HepG2 (cell line): ENCODE data around the gene SPRED2. TPM values are rescaled to one million over a fixed set of nuclear protein-coding genes. Genes with fewer than 3 reads are reported as not detected.

ENCODE experiments used
- BATF2 ChIP-seq: sonication (generic); formaldehyde crosslinking; IDR thresholded peaks from 2 replicates; pipeline ENCODE4 v1.8.0; 2022; ENCODE audit warnings: mild to moderate bottlenecking, missing genetic modification reagents, moderate library complexity
- KAT8 ChIP-seq: IDR thresholded peaks from 2 replicates; pipeline ENCODE4 v1.6.1; 2016; ENCODE audit warnings: missing genetic modification reagents, missing compliant biosample characterization
- MAFF ChIP-seq: IDR thresholded peaks from 2 replicates; pipeline ENCODE4 v1.6.1; 2011; ENCODE audit warnings: low read depth, low read length, improper control_type of control experiment
- NBN ChIP-seq: fragments of 450-650 bp; conservative IDR thresholded peaks from 2 replicates; pipeline ENCODE4 v1.6.1; 2017
- SAP130 ChIP-seq: IDR thresholded peaks from 2 replicates; pipeline ENCODE4 v1.6.1; 2016; ENCODE audit warnings: low read depth
- SOX13 ChIP-seq, 3 experiments: fragments of 450-650 bp in 1 of 3; sonication (generic) in 1 of 3; formaldehyde crosslinking in 1 of 3; IDR thresholded peaks in 2 of 3; conservative IDR thresholded peaks in 1 of 3; 2 replicates each; pipeline versions ENCODE4 v1.5.0 to v1.6.1; 2016 to 2020; ENCODE audit warnings: antibody characterized with exemption in 1 of 3, mild to moderate bottlenecking in 1 of 3, missing compliant biosample characterization in 1 of 3, missing genetic modification reagents in 1 of 3, moderate library complexity in 1 of 3
- ZFP62 ChIP-seq: sonication (generic); formaldehyde crosslinking; IDR thresholded peaks from 2 replicates; pipeline ENCODE4 v1.4.0; 2020; ENCODE audit warnings: missing genetic modification reagents
- ZFYVE20 ChIP-seq: sonication (generic); formaldehyde crosslinking; IDR thresholded peaks from 2 replicates; pipeline ENCODE4 v1.8.0; 2023; ENCODE audit warnings: low read depth, mild to moderate bottlenecking, moderate library complexity, missing genetic modification reagents, borderline replicate concordance
- ZNF121 ChIP-seq: sonication (generic); formaldehyde crosslinking; IDR thresholded peaks from 2 replicates; pipeline ENCODE4 v1.5.0; 2020; ENCODE audit warnings: mild to moderate bottlenecking, missing genetic modification reagents
- polyA plus RNA-seq, 8 experiments: library from polyadenylated mRNA; depleted of rRNA in 3 of 8; stranded (reverse) in 7 of 8; unstranded in 1 of 8; fragments of >200 nt; fragmentation: Illumina TruSeq in 4 of 8; extraction: Trizol in 4 of 8; gene quantifications; 2 replicates each; pipeline versions ENCODE4 v1.2.1 to v1.2.3, GENCODE V29; 2011 to 2016; ENCODE audit warnings: low read depth in 4 of 8, missing spikeins in 1 of 8, mixed read lengths in 1 of 8; ENCODE audit not compliant: insufficient read depth in 1 of 8
- total RNA-seq, 5 experiments: library from RNA; depleted of rRNA; stranded (reverse); fragments of >200 nt; fragmentation: Illumina TruSeq; extraction: Trizol; gene quantifications; 2 replicates each; pipeline ENCODE4 v1.2.3, GENCODE V29; 2016; ENCODE audit warnings: low read depth in 1 of 5
- TF ChIP-seq, protein P1 (sequence below), 2 experiments: fragments of 450-650 bp in 1 of 2; sonication (generic) in 1 of 2; formaldehyde crosslinking in 1 of 2; IDR thresholded peaks; 2 replicates each; pipeline versions ENCODE4 v1.6.1 to v1.8.0; 2016 to 2022; ENCODE audit warnings: antibody characterized with exemption in 1 of 2, mild to moderate bottlenecking in 1 of 2, missing genetic modification reagents in 1 of 2
- TF ChIP-seq, protein P2 (sequence below): sonication (generic); formaldehyde crosslinking; IDR thresholded peaks from 2 replicates; pipeline ENCODE4 v1.5.1; 2020; ENCODE audit warnings: missing genetic modification reagents, mild to moderate bottlenecking, borderline replicate concordance
- TF ChIP-seq, protein P3 (sequence below): sonication (generic); formaldehyde crosslinking; IDR thresholded peaks from 2 replicates; pipeline ENCODE4 v1.5.1; 2020; ENCODE audit warnings: mild to moderate bottlenecking, missing genetic modification reagents, moderate library complexity

SPRED2 gene
- total and polyA plus RNA-seq, 2 of the 13 experiments (the other 11 are each of a cell fraction or from before 2014, with no cell fraction given), result 13.0 to 37.0 TPM

DNA sequence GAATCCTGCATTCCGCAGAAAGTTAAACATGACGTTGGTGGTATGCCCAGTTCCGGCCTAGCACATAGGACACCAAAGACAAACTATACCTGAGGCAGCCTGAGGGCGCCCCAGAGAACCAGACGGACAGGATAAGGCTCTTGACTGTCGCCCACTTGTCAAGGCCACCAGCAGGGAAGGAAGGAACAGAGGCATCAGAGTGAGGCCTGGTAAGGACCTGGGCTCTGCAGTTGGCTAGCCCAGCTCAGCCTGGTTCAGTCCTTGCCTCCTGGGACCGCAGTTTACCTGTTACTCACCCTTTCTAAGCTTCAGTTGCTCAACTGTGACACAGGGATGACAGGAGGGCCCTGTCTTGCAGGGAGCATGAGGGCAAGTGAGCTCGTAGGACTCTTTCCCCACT is 122.7 kb downstream of the SPRED2 start (continued):
- TF ChIP-seq ZFYVE20 (CRISPR knock-in tag), result no peak
- TF ChIP-seq, protein P1, sequence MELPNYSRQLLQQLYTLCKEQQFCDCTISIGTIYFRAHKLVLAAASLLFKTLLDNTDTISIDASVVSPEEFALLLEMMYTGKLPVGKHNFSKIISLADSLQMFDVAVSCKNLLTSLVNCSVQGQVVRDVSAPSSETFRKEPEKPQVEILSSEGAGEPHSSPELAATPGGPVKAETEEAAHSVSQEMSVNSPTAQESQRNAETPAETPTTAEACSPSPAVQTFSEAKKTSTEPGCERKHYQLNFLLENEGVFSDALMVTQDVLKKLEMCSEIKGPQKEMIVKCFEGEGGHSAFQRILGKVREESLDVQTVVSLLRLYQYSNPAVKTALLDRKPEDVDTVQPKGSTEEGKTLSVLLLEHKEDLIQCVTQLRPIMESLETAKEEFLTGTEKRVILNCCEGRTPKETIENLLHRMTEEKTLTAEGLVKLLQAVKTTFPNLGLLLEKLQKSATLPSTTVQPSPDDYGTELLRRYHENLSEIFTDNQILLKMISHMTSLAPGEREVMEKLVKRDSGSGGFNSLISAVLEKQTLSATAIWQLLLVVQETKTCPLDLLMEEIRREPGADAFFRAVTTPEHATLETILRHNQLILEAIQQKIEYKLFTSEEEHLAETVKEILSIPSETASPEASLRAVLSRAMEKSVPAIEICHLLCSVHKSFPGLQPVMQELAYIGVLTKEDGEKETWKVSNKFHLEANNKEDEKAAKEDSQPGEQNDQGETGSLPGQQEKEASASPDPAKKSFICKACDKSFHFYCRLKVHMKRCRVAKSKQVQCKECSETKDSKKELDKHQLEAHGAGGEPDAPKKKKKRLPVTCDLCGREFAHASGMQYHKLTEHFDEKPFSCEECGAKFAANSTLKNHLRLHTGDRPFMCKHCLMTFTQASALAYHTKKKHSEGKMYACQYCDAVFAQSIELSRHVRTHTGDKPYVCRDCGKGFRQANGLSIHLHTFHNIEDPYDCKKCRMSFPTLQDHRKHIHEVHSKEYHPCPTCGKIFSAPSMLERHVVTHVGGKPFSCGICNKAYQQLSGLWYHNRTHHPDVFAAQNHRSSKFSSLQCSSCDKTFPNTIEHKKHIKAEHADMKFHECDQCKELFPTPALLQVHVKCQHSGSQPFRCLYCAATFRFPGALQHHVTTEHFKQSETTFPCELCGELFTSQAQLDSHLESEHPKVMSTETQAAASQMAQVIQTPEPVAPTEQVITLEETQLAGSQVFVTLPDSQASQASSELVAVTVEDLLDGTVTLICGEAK (IDR thresholded peaks at IDR 0.05), result no peak
- TF ChIP-seq, protein P1 (CRISPR knock-in tag; IDR thresholded peaks at IDR 0.05), result no peak
- no peak for TF ChIP-seq MAFF
- no peak for TF ChIP-seq NBN
- TF ChIP-seq ZNF121 (CRISPR knock-in tag), result no peak
- TF ChIP-seq ZFP62 (CRISPR knock-in tag), result no peak
- TF ChIP-seq SOX13 (IDR thresholded peaks at IDR 0.05), result no peak
- TF ChIP-seq SOX13 (CRISPR knock-in tag; conservative IDR thresholded peaks at IDR 0.05 in 1 of 2, IDR thresholded peaks at IDR 0.05 in 1 of 2), result no peak
- TF ChIP-seq KAT8 (CRISPR knock-in tag), result no peak
- TF ChIP-seq, protein P2, sequence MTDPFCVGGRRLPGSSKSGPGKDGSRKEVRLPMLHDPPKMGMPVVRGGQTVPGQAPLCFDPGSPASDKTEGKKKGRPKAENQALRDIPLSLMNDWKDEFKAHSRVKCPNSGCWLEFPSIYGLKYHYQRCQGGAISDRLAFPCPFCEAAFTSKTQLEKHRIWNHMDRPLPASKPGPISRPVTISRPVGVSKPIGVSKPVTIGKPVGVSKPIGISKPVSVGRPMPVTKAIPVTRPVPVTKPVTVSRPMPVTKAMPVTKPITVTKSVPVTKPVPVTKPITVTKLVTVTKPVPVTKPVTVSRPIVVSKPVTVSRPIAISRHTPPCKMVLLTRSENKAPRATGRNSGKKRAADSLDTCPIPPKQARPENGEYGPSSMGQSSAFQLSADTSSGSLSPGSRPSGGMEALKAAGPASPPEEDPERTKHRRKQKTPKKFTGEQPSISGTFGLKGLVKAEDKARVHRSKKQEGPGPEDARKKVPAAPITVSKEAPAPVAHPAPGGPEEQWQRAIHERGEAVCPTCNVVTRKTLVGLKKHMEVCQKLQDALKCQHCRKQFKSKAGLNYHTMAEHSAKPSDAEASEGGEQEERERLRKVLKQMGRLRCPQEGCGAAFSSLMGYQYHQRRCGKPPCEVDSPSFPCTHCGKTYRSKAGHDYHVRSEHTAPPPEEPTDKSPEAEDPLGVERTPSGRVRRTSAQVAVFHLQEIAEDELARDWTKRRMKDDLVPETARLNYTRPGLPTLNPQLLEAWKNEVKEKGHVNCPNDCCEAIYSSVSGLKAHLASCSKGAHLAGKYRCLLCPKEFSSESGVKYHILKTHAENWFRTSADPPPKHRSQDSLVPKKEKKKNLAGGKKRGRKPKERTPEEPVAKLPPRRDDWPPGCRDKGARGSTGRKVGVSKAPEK (CRISPR knock-in tag), result no peak
- TF ChIP-seq, protein P3, sequence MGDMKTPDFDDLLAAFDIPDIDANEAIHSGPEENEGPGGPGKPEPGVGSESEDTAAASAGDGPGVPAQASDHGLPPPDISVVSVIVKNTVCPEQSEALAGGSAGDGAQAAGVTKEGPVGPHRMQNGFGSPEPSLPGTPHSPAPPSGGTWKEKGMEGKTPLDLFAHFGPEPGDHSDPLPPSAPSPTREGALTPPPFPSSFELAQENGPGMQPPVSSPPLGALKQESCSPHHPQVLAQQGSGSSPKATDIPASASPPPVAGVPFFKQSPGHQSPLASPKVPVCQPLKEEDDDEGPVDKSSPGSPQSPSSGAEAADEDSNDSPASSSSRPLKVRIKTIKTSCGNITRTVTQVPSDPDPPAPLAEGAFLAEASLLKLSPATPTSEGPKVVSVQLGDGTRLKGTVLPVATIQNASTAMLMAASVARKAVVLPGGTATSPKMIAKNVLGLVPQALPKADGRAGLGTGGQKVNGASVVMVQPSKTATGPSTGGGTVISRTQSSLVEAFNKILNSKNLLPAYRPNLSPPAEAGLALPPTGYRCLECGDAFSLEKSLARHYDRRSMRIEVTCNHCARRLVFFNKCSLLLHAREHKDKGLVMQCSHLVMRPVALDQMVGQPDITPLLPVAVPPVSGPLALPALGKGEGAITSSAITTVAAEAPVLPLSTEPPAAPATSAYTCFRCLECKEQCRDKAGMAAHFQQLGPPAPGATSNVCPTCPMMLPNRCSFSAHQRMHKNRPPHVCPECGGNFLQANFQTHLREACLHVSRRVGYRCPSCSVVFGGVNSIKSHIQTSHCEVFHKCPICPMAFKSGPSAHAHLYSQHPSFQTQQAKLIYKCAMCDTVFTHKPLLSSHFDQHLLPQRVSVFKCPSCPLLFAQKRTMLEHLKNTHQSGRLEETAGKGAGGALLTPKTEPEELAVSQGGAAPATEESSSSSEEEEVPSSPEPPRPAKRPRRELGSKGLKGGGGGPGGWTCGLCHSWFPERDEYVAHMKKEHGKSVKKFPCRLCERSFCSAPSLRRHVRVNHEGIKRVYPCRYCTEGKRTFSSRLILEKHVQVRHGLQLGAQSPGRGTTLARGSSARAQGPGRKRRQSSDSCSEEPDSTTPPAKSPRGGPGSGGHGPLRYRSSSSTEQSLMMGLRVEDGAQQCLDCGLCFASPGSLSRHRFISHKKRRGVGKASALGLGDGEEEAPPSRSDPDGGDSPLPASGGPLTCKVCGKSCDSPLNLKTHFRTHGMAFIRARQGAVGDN (CRISPR knock-in tag), result peak; percentile 39
- TF ChIP-seq BATF2 (CRISPR knock-in tag), result no peak
- peak; percentile 20; the same call in 1 of the 2 replicates for TF ChIP-seq SAP130 (CRISPR knock-in tag)
